ENCODE results near the gene DTNB.

GRCh38 chr2:25674077-25674362, 643 bp upstream of the DTNB start:
- TF ChIP-seq CTCF (IDR thresholded peaks at IDR 0.05; ENCODE audit: low read depth, low read length) (no peak), EZH2phosphoT487 (IDR thresholded peaks at IDR 0.05; ENCODE audit: low read depth) (no peak)
